Prostate gland (tissue), 2 donors: ENCODE measurements around the gene SAMD9L. TPM values are rescaled to one million over a fixed set of nuclear protein-coding genes. Genes with fewer than 3 reads are reported as not detected.

ENCODE experiments used
- DNase-seq: peaks from one replicate; pipeline ENCODE4 v3.0.0-alpha.2; 2019; ENCODE audit warnings: low spot score
- H3K27ac ChIP-seq, 2 donors: fragments of 200-600 bp; sonication (generic); 2 replicates each; pipeline ENCODE4 v1.5.1; 2017 to 2019
- H3K27me3 ChIP-seq: fragments of 200-600 bp; sonication (generic); replicated peaks from 2 replicates; pipeline ENCODE4 v1.5.1; 2019; ENCODE audit not compliant: insufficient read depth
- H3K36me3 ChIP-seq, 2 donors: fragments of 200-600 bp; sonication (generic); 1 replicate in 1 of 2; 2 replicates in 1 of 2; pipeline versions ENCODE4 v1.5.1 to v1.8.1; 2017 to 2019
- H3K4me1 ChIP-seq: fragments of 200-600 bp; sonication (generic); replicated peaks from 2 replicates; pipeline ENCODE4 v1.5.1; 2019
- H3K4me3 ChIP-seq, 2 donors: fragments of 200-600 bp; sonication (generic); 2 replicates each; pipeline ENCODE4 v1.5.1; 2017 to 2019
- H3K9me3 ChIP-seq: fragments of 200-600 bp; sonication (generic); 2 replicates; pipeline ENCODE4 v1.5.1; 2017
- CTCF ChIP-seq, 4 experiments: fragments of 200-600 bp in 2 of 4; fragments of 450-650 bp in 2 of 4; sonication (generic) in 2 of 4; IDR thresholded peaks; 1 replicate in 3 of 4; 2 replicates in 1 of 4; pipeline ENCODE4 v1.5.1; 2016 to 2019; ENCODE audit warnings: antibody characterized with exemption in 4 of 4, mild to moderate bottlenecking in 2 of 4, moderate library complexity in 2 of 4
- POLR2A ChIP-seq: fragments of 450-650 bp; IDR thresholded peaks from one replicate; pipeline ENCODE4 v1.6.1; 2016; ENCODE audit warnings: antibody characterized with exemption, mild to moderate bottlenecking
- POLR2AphosphoS5 ChIP-seq: sonication (generic); formaldehyde crosslinking; IDR thresholded peaks from one replicate; pipeline ENCODE4 v1.6.1; 2017; ENCODE audit warnings: antibody characterized with exemption
- WGBS: methylation state at CpG from one replicate; pipeline ENCODE4 v1.1.5; 2018; 5-methylcytosine and 5-hydroxymethylcytosine counted together
- intact Hi-C: fragments of 100-400 bp; cut with DNase I; formaldehyde crosslinking; loops from one replicate; pipeline ENCODE4 v1.14.2; 2022
- total RNA-seq, 2 donors: library from RNA; depleted of rRNA; stranded (reverse); fragments of >200 nt; gene quantifications; one replicate each; pipeline ENCODE4 v1.1.0, GENCODE V29; 2016

The SAMD9L gene
- total RNA-seq, 2 donors from 2014 or later, result 2.2 to 6.2 TPM

DNA sequence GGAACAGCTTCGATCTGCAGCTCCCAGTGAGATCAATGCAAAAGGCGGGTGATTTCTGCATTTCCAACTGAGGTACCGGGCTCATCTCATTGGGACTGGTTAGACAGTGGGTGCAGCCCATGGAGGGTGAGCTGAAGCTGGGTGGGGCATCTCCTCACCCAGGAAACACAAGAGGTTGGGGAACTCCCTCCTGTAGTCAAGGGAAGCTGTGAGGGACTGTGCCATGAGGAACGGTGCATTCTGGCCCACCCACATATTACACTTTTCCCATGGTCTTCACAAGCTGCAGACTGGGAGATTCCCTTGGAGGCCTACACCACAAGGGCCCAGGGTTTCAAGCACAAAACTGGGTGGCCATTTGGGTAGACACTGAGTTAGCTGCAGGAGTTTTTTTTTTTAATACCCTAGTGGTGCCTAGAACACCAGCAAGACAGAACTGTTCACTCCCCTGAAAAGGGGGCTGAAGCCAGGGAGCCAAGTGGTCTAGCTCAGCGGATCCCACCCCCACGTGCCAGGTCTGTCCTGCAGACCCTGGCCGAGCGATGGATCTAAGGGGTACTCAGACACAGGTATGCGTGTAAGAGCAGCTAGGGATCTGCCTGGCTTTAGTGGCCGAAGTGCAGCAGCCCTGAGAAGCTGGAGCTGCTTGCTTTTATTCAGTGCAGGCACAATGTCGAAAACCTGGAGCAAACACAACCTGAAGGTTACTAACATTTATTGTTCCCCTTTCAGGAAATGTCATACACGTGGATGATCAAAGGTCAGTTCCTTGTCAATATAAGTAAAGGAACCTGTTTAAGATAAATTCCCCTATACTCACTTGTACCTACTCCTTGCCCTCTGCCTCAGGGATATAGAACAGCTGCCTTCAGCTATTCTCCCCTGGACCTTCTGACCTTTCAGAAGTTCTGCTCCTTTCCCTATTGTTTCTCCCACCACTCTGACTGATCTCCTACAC, 27.3 kb downstream of the SAMD9L start:
- Histone ChIP-seq H3K4me3 (no peak overlapping the region), H3K36me3 (no peaks in the 10 kb centered on the region), H3K4me1 (no peaks in the 10 kb centered on the region), H3K27me3 (no peaks in the 10 kb centered on the region), H3K27ac (no peak overlapping the region), H3K9me3 (no peaks in the 10 kb centered on the region)
- intact Hi-C loops, result no loop called here
- no peak for TF ChIP-seq POLR2AphosphoS5
- no peak for TF ChIP-seq POLR2A
- TF ChIP-seq CTCF (IDR thresholded peaks at IDR 0.05), result no peak
- DNase-seq, result no peak
- WGBS, result 92% methylated on average over 12 of the region's 12 CpGs

- H3K27me3 ChIP-seq, result no peaks in the 10 kb centered on the region
- TF ChIP-seq POLR2A, result no peak
- TF ChIP-seq POLR2AphosphoS5, result no peak
- no peak for TF ChIP-seq CTCF (IDR thresholded peaks at IDR 0.05)
- intact Hi-C loops, result no loop called here
- H3K4me3 ChIP-seq, result no peak overlapping the region
- no peaks in the 10 kb centered on the region for H3K9me3 ChIP-seq
- H3K4me1 ChIP-seq, result no peaks in the 10 kb centered on the region
- no peak for DNase-seq
- 86% methylated on average over 4 of the region's 4 CpGs for WGBS
- H3K27ac ChIP-seq, result no peak overlapping the region
- H3K36me3 ChIP-seq, result no peaks in the 10 kb centered on the region
These were observed 28.8 kb downstream of the SAMD9L start for GRCh38 chr7:93119191-93119905.

DNA sequence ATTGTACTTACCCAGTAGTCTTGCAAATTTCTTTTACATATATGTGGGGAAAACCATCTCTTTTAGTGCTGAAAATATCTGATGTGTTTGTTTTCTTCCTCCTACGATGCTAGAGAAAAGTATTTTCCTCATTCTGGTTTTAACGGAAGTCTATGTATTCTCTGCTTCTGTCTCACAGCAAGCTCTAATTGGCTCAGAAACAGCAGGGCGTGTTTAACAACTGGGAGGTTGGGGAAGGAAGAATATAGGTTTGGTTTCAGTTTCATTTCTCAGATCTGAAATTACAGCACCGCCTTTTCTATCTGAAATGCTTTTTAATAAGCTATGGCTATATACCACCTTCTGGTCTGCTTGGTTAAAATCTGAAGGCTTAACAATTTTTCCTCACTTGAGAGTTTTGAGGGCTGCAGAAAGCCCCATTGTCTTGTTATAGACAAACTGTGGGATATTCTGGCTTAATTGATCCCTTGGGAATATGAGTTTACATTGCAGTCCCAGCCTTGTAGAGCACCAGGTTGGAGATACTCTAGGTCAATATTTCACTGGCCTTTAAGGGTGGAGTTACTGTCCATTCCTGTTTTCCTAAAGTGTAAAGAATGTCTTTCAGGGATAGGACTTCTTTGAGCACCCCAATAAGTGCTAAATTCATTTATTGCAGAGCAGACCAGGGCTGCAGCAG, 30.2 kb downstream of the SAMD9L start, which contains the start of gene SAMD9:
Gene SAMD9, minus strand, starts transcription at position 128 of the 679 bp plus-strand sequence. CDS start 11,882 bp downstream, outside the sequence.
- peak; percentile 23 for DNase-seq
- intact Hi-C loops, result no loop called here

GRCh38 chr7:93117327-93117726, 30.9 kb downstream of the SAMD9L start:
- H3K27ac ChIP-seq, result peak overlapping the region; percentile 16 to 28
- H3K9me3 ChIP-seq, result no peaks in the 10 kb centered on the region
- peak overlapping the region; percentile 20 to 26 for H3K4me3 ChIP-seq
- intact Hi-C loops, result no loop called here
- H3K27me3 ChIP-seq, result no peaks in the 10 kb centered on the region
- TF ChIP-seq POLR2AphosphoS5 (no peak), CTCF (IDR thresholded peaks at IDR 0.05) (no peak), POLR2A (no peak)
- DNase-seq, result no peak
- no peaks in the 10 kb centered on the region for H3K4me1 ChIP-seq
- WGBS, result 88% methylated on average over 1 of the region's 1 CpG
- no peaks in the 10 kb centered on the region for H3K36me3 ChIP-seq

More for the DNA sequence above, 30.2 kb downstream of the SAMD9L start, which contains the start of gene SAMD9:
- no peaks in the 10 kb centered on the region for H3K4me1 ChIP-seq
- H3K36me3 ChIP-seq, result no peaks in the 10 kb centered on the region
- H3K27ac ChIP-seq, result peak within 1 kb of the TSS; percentile 16 to 28
- TF ChIP-seq POLR2A (no peak), POLR2AphosphoS5 (peak; percentile 75)
- no peaks in the 10 kb centered on the region for H3K27me3 ChIP-seq
- peak within 1 kb of the TSS; percentile 20 to 26 for H3K4me3 ChIP-seq
- WGBS, result 18% methylated on average over 4 of the region's 4 CpGs
- H3K9me3 ChIP-seq, result no peaks in the 10 kb centered on the region

GRCh38 chr7:93115796-93116195, 32.4 kb downstream of the SAMD9L start:
- Histone ChIP-seq H3K27me3 (no peaks in the 10 kb centered on the region), H3K27ac (no peak overlapping the region), H3K9me3 (no peaks in the 10 kb centered on the region), H3K36me3 (no peaks in the 10 kb centered on the region), H3K4me1 (no peaks in the 10 kb centered on the region), H3K4me3 (no peak overlapping the region)
- no peak for TF ChIP-seq CTCF (IDR thresholded peaks at IDR 0.05)
- TF ChIP-seq POLR2AphosphoS5, result no peak
- no peak for DNase-seq
- WGBS, result 89% methylated on average over 7 of the region's 7 CpGs
- intact Hi-C loops, result no loop called here
